ENCODE measurements around the gene BPNT1.

BPNT1 gene

DNA sequence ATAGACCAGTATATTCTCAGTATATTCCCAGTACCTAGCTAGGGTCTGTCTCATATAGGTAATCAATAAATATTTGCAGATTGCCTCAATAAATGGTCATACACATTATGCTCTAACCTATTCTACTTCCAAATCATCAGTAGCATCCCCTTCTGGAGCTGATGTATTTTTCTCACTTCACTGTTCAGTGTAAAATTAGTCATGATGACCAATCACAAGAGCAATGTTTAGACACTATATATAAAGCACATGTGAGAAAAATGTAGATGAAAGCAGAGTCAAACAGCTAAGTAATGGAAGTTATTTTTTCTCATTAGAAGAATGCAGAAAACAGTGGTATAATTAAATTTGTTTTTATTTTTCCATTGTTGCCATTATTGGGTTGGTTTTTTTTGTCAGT is 78.0 kb downstream of the BPNT1 start:
- DNase-seq (ENCODE audit: low read depth in 3 of 3): no peak

All from stimulated activated CD4-positive, alpha-beta T cell treated with anti-CD3 and anti-CD28 coated beads, TNF-alpha, amount 100 ng/mL, for 48 hours (primary cell).